GM18505 (cell line): ENCODE data around the gene SOS2.
"Not testable (repeated sequence)": the region's sequence is repeated elsewhere in the genome, so short reads cannot be mapped to it uniquely, and the experiment has no call there.

ENCODE experiments used
- ATAC-seq: cut with Tn5 transposase; IDR thresholded peaks from one replicate; pipeline ENCODE4 v1.9.1; 2021; ENCODE audit not compliant: unreplicated experiment
- POLR2A ChIP-seq: IDR thresholded peaks from 4 replicates; pipeline ENCODE4 v1.6.1; 2011; ENCODE audit warnings: borderline replicate concordance; ENCODE audit not compliant: insufficient read depth, insufficient read length; ENCODE audit errors: extremely low read depth

SOS2 gene

GRCh38 chr14:50092006-50092555 is 139.3 kb downstream of the SOS2 start:
- no peak for TF ChIP-seq POLR2A
- no peak for ATAC-seq

- no peak for TF ChIP-seq POLR2A
- ATAC-seq = no peak
Observed at GRCh38 chr14:50091240-50091913, 140.0 kb downstream of the SOS2 start.

GRCh38 chr14:50089208-50089607 is 142.2 kb downstream of the SOS2 start:
- no peak for TF ChIP-seq POLR2A
- ATAC-seq = no peak

GRCh38 chr14:50088731-50089130 is 142.6 kb downstream of the SOS2 start:
- TF ChIP-seq POLR2A = no peak
- ATAC-seq = no peak

GRCh38 chr14:50088117-50088515 is 143.3 kb downstream of the SOS2 start:
- no peak for ATAC-seq
- no peak for TF ChIP-seq POLR2A

GRCh38 chr14:50087341-50088116 is 143.8 kb downstream of the SOS2 start:
- ATAC-seq = no peak
- TF ChIP-seq POLR2A = no peak

- no peak for TF ChIP-seq POLR2A
Observed at GRCh38 chr14:50086321-50086711, 145.1 kb downstream of the SOS2 start.

GRCh38 chr14:50085570-50086320 is 145.6 kb downstream of the SOS2 start:
- peak; percentile 52 for TF ChIP-seq POLR2A

More at GRCh38 chr14:50086321-50086711, 145.1 kb downstream of the SOS2 start:
- ATAC-seq = no peak

GRCh38 chr14:50084666-50085065 is 146.7 kb downstream of the SOS2 start:
- no peak for ATAC-seq
- no peak for TF ChIP-seq POLR2A

More at GRCh38 chr14:50085570-50086320, 145.6 kb downstream of the SOS2 start:
- ATAC-seq = peak; percentile 54

GRCh38 chr14:50083467-50084337 is 147.7 kb downstream of the SOS2 start:
- no peak for TF ChIP-seq POLR2A
- ATAC-seq = peak; percentile 32

- peak; percentile 54 for TF ChIP-seq POLR2A
- ATAC-seq = peak; percentile 66
Observed at GRCh38 chr14:50082784-50083466, 148.5 kb downstream of the SOS2 start.

- ATAC-seq = no peak
- TF ChIP-seq POLR2A = no peak
Observed at GRCh38 chr14:50082308-50082742, 149.1 kb downstream of the SOS2 start.

GRCh38 chr14:50079103-50079502 is 152.3 kb downstream of the SOS2 start:
- ATAC-seq = not testable (repeated sequence)

GRCh38 chr14:50073663-50074062 is 157.7 kb downstream of the SOS2 start:
- not testable (repeated sequence) for ATAC-seq
